ENCODE results near the gene ABCC3.
A peak's percentile ranks its signal among the peaks of the same experiment; 100 is the strongest.
"Not testable (repeated sequence)": the region's sequence is repeated elsewhere in the genome, so short reads cannot be mapped to it uniquely, and the experiment has no call there.

The ABCC3 gene

GRCh38 chr17:50687200-50688066, 52.8 kb downstream of the ABCC3 start:
- DNase-seq: no peak

GRCh38 chr17:50688245-50688644, 53.6 kb downstream of the ABCC3 start:
- no peak for DNase-seq

GRCh38 chr17:50689251-50689650, 54.6 kb downstream of the ABCC3 start:
- DNase-seq: no peak

GRCh38 chr17:50689956-50690886, 55.5 kb downstream of the ABCC3 start:
- DNase-seq: no peak

- no peak for DNase-seq
These were observed 56.3 kb downstream of the ABCC3 start for GRCh38 chr17:50690887-50691549.

GRCh38 chr17:50691550-50692447, 57.1 kb downstream of the ABCC3 start:
- peak; percentile 70 for DNase-seq

GRCh38 chr17:50692448-50693035, 57.9 kb downstream of the ABCC3 start:
- no peak for DNase-seq

GRCh38 chr17:50693036-50693682, 58.5 kb downstream of the ABCC3 start:
- DNase-seq: no peak

- no peak for DNase-seq
These were observed 61.7 kb downstream of the ABCC3 start for GRCh38 chr17:50696365-50696879.

- DNase-seq: no peak
These were observed 62.4 kb downstream of the ABCC3 start for GRCh38 chr17:50697062-50697461.

- no peak for DNase-seq
These were observed 63.1 kb downstream of the ABCC3 start for GRCh38 chr17:50697663-50698272.

GRCh38 chr17:50699410-50699809, 64.7 kb downstream of the ABCC3 start:
- DNase-seq: no peak

GRCh38 chr17:50703162-50703561, 68.5 kb downstream of the ABCC3 start:
- no peak for DNase-seq

GRCh38 chr17:50707289-50708049, 72.8 kb downstream of the ABCC3 start, which contains the start of gene ANKRD40:
Gene ANKRD40 (minus strand): TSS chr17:50707914. CDS start chr17:50707654, 260 bp downstream.
- DNase-seq: peak; percentile 81

GRCh38 chr17:50708050-50709000, 73.6 kb downstream of the ABCC3 start:
- no peak for DNase-seq

GRCh38 chr17:50709053-50709452, 74.4 kb downstream of the ABCC3 start:
- not testable (repeated sequence) for DNase-seq

- no peak for DNase-seq
These were observed 75.3 kb downstream of the ABCC3 start for GRCh38 chr17:50710025-50710424.

- no peak for DNase-seq
These were observed 76.0 kb downstream of the ABCC3 start for GRCh38 chr17:50710650-50711049.

All from NCI-H2029 (cell line).